GM18951 (cell line): ENCODE data around the gene CABLES2.

Source experiments
- POLR2A ChIP-seq: IDR thresholded peaks from 4 replicates; pipeline ENCODE4 v1.6.1; 2011; ENCODE audit warnings: mild to moderate bottlenecking; ENCODE audit not compliant: insufficient read length, insufficient read depth; ENCODE audit errors: extremely low read depth
- in situ Hi-C: fragments of 300-500 bp; cut with MboI; formaldehyde crosslinking; loops from one replicate; pipeline ENCODE4 v1.12.0; 2022; ENCODE audit warnings: low sequenced_read_pairs, mixed read lengths, inconsistent platforms; ENCODE audit not compliant: unreplicated experiment

The CABLES2 gene

DNA sequence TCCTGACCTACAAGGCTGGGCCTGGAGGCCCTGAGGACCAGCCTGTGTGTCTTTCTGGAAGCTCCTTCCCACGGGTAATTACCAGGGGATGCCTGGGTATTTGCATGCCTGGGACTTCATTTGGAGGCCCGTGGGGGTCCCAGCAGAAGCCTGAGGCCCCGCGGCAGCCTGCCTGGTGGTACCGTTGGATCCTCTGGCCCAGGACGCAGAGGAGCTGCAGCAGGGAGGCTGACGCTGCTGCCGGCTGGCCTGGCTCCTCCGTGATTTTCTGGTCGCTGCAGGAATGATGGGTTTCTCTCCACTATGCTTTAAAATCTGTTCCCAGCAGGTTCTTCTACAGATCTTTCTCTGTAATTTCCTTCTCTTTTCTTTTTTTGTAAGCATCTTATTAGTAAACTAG lies 6.5 kb downstream of the CABLES2 start:
- no peak for TF ChIP-seq POLR2A
- in situ Hi-C loops = no loop called here

DNA sequence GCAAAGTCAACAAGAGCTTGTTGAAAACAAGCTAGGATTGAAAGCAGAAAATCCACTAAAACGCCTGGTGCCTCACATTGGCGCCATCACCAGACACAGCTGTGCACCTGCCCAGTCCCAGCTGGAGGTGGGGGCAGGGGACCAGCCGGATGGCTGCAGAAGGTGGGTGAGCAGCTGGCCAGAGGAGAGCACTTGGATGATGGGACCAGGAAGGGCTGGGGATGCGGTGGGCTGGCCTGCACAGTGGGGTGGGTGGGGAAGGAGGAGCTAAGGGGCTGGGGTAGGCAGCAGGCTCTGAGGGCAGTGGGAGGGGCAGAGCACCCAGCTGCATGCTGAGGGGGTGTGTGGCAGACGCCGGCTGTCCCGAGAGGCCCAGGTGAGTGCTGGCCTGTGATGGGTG lies 7.1 kb downstream of the CABLES2 start:
- TF ChIP-seq POLR2A = no peak
- in situ Hi-C loops = no loop called here

DNA sequence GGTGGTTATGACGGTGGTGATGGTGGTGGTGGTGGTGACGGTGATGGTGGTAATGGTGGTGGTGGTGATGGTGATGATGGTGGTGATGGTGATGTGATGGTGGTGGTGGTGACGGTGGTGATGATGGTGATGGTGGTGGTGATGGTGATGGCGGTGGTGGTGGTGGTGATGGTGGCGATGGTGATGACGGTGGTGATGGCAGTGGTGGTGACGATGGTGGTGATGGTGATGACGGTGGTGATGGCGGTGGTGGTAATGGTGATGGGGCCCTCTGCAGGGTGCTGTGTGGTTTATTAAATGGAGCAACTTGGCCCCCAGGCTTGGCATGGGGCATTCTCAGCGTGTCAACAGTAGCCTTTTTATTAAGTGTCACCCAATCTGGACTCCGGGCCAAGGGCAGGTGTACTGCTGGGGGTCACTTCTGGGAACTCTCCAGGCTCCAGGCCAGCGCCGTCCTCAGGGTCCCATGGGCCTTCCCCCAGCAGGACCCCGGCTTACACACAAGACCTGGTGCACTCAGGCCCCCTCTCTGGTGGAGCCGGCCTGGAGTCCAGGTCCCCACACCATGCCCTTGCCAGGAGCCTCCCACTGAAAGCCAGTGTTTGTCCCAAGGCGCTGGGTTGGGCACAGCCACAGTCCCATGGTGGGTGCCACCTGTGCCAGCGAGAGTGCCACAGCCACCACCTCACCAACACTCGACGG lies 8.8 kb downstream of the CABLES2 start:
- in situ Hi-C loops = no loop called here
- no peak for TF ChIP-seq POLR2A

DNA sequence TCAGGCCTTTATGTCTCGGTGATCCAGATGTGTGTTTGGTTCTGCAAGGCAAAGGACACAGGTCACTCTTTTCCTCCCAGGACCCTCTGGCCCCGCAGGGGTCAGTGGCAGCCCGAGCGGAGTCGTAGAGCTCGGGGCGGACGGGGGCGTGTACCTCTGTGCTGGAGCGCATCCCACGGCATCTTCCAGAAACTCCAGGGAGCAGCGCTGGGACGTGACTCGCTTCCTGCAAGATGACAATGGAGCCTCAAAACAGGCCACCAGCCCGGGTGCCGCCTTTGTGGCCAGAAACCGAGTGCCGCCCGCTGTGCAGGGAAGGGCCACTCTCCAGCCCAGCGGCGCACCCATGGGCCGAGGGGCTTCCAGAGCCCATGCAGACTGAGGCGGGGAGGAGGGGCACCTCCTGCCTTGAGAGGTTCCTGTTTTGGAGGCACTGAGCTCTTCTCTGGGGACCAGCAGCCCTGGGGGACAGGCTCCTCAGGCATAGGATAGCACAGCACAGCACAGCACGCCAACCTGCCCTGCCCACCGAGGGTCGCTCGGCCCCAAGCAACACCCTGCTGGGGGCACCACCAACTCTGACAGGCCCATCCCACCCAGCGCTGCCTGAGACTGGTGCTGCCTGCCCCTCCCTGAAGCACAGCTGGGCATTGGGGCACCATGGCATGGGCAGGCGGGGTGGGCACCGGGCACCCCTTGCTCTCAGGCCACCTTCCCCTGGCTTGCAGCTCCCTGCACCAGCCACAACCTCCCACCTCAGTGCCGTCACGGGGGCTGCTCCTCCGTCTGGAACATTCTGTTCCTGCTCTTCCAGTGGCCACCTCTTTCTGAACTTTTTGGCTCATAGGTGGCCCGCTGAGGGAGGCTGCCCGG lies 10.5 kb downstream of the CABLES2 start:
- in situ Hi-C loops = no loop called here
- no peak for TF ChIP-seq POLR2A

DNA sequence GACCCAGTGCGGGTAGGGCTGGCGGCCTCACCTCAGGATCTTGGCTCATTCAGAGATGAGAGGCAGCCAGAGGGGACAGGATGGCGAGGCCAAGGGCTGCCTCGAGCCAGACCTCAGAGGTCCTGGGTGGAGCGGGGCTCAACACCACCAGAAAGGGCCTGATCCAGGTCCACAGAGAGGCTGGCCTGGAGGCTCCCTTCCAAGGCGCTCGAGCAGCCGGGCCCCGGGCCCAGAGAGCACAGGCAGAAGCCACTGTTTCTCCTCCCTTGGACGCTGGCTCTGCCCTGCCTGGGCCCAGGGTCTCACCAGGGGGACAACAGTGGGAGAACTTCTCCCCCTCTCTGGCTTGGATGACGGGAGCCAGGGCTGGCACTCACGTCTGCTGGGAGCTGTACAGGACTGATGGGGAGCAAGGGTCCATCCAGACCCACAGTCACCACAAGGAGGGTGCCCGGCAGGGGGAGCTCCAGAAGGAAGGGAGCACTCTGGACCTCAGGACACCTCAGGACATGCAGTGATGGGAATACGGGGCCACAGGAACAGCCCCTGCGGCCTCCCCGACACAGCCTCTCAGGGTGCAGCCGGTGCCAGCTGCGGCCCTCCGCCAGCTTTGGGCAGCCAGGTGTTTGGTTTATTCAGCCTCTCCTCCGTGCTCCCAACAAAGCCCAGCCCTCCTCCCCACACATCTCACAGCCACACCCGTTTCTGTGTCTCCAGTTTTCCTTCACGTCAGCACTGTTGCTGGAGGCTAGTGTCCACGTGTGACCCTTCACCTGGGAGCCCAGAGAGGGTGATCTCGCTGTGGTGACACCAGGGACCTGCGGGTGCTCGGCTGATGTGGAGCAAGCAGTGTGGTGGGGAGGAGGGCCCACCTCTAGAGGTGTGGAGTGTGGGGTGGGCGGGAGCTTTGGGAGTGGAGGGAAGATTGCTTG lies 11.5 kb downstream of the CABLES2 start:
- TF ChIP-seq POLR2A = no peak
- in situ Hi-C loops = no loop called here

DNA sequence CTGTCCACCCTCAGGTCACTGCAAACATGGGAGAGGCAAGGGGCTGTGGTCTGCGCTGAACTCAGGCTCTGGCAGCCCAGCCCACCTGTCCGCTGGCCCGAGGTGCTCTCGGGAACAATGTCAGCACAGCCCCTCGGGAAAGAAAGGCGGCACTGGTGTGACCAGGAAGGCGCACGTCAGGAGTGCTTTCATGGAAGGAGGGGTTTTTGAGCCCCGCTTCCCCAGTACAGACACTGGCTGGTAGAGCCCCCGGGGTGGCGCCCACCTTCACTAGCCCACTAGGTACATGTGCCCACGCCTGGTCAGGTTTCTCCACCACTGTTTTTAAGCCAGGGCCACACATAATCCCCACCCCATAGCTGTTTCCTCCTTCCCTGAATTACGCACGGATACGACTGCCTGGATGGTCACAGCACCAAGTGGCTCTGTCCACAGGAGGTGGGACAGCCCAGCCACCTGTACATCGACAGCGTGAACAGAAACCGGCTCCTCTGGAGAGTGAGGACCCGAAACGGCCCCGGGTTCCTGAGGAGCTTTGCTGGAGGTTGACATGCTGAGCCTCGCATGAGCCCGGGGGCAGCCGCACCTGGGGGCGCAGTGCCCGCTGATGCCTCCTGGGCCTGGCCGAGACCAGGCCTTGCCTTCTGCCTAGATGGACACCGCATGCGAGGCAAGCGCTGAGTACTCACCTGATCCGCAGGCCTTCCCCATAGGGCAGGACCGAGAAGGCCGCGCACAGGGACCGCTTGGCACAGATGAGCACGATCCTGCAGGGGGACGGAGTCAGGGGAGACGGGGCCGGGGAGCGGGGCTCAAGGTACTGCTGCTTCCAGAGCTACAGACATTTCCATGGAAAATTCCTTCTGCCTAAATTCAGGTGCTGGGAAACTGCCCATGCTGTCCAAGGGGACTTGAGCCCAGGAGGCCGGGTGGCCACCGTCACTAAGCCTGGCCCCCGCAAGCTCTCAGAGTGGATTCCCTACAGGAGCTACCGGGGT lies 12.5 kb downstream of the CABLES2 start:
- in situ Hi-C loops = no loop called here
- no peak for TF ChIP-seq POLR2A

DNA sequence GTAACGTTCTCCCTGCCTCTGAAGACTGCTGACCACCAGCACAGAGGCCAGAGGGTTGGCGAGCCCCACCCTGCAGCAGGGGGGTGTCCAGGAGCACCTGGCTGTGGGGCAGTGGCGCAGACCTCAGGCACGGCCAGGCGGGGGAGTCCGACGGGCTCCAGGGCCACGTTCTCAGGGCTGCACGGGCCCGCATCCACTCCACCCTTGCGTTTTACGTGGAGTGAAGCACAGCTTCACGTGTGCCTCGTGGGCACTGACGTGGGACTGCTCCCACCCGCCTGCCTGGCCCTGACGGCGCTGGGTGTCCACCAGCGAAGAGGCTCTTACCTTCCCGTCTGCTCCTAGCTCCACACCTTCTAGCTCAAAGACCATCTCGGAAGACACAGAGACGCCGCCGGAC lies 13.3 kb downstream of the CABLES2 start:
- in situ Hi-C loops = no loop called here
- no peak for TF ChIP-seq POLR2A

DNA sequence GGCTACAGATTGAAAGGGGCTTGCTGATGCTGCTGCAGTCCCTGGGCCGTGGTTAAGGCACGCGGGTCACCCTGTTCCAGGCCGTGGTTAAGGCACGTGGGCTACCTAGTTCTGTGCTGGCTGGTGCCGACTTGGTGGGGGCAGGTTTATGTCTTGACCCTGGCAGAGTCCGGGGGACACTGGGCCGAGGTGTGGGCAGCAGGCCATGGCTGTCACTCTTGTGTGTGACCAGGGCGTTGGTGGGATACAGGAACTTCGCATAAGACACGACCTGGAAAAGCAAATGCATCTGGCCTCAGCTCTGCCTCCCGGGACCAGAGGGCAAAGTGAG lies 13.8 kb downstream of the CABLES2 start:
- no peak for TF ChIP-seq POLR2A
- in situ Hi-C loops = no loop called here

DNA sequence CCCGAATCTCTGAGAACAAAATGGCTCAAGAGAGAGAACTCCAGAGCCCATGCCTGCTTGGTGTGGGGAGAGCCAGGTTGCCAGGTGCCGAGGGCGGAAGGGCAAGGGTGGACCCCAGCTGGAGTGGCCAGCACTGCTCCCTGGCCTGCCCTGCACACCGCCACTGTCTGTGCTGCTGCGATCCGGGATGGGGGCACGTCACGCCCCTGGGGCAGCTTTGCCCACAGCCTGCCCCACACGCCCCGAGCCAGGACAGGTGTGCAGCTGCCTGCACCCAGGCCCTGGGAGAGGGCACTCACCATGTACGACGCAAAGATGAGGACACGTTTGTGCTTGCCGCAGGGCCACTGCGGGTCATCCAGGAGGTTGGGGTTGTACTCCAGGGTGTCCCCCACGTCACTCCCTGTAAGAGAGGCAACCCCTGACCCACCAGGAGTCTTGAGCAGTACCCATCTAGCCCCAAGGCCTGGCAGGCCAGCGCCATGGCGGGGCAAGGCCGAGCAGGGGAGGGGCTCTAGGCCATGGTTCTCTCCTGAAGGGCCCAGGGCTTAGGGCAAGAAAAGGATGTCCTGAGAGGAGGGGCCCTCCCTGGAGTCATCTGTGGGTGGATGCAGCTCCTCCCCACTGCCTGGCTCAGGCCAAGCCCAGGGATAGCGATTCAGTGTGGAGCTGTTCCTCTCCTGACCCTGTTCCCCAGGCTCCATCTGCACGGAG lies 14.3 kb downstream of the CABLES2 start:
- no peak for TF ChIP-seq POLR2A
- in situ Hi-C loops = no loop called here

DNA sequence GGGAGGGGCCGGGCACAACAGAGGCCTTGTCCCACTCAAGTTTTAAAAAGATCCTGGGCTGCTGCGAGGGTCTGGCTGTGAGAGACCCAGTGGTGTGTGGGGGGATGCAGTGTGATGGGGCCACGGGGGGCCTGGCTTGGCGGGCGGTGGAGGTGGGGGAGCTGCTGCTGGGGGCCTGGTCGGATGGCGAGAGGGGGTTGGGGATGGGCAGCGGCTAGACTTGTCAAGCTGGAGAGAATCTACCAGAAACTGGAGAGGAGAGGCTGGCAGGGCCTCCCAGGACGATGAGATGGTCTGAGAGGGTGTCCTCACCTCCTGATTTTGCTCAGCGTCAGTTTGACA lies 15.0 kb downstream of the CABLES2 start:
- in situ Hi-C loops = no loop called here
- TF ChIP-seq POLR2A = no peak

DNA sequence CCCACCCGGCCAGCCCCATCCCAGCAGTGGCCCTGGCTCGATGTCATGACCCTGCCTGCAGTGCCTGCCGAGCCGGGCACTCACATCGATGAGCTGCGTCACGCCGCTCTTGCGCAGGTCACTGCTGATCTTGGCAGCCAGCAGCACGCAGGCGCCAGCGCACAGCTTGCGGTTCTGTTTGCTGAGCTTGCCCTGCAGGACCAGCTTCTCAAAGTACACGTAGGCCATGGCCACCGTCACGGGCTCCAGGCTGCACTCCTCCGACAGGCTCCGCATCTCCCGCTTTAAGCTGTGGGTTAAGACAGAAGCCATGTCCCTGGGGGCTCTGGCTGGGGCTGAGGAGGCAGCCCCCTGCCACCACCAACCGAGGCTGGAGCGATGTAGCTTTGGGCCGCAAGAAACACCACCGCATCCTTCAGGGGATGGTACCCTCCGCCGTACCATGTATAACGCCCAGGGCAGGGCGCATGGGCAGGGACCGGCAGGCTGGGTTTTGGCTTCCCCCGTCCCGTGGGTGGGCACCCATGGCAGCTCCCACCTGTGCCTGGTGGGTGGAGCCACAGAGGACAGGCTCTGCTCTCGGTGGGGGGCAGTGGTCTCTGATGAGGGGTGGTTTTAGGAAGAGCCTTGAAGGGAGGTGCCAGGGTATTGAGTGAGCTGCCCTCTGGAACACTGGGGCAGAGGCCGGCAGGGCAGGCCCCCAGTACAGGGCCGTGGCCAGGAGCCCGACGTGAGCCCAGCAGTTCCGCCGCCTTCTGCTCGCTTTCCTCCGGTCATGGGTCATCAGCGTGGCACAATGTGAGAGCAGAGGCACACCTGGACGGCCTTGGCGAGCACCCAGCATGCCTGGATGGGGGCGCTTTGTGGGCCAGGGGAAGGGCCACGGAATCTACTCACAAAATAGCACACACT lies 15.7 kb downstream of the CABLES2 start:
- in situ Hi-C loops = no loop called here
- no peak for TF ChIP-seq POLR2A
